Progenitor cell of endocrine pancreas (in vitro differentiated cells): ENCODE data around the gene KYAT1. TPM values are rescaled to one million over a fixed set of nuclear protein-coding genes. Genes with fewer than 3 reads are reported as not detected.

ENCODE experiments used
- DNase-seq: peaks from one replicate; pipeline ENCODE4 v3.0.0; 2021; ENCODE audit warnings: low spot score; ENCODE audit not compliant: unreplicated experiment
- H3K27ac Mint-ChIP-seq: 2 replicates; pipeline ENCODE4 v1.8.0; 2021; ENCODE audit warnings: mild to moderate bottlenecking, moderate library complexity, mixed read lengths
- H3K27me3 Mint-ChIP-seq: 2 replicates; pipeline ENCODE4 v1.8.0; 2021; ENCODE audit warnings: mixed read lengths
- H3K36me3 Mint-ChIP-seq: 2 replicates; pipeline ENCODE4 v1.8.0; 2022; ENCODE audit warnings: mixed read lengths; ENCODE audit not compliant: insufficient read depth
- H3K4me1 Mint-ChIP-seq: 2 replicates; pipeline ENCODE4 v1.8.0; 2021; ENCODE audit warnings: low read depth, mixed read lengths
- H3K4me3 Mint-ChIP-seq: 2 replicates; pipeline ENCODE4 v1.8.0; 2021; ENCODE audit warnings: low read depth, mild to moderate bottlenecking, moderate library complexity, mixed read lengths
- H3K9me3 Mint-ChIP-seq: 2 replicates; pipeline ENCODE4 v1.8.0; 2021; ENCODE audit warnings: low read depth, mixed read lengths
- CTCF ChIP-seq: fragments of 200-600 bp; sonication (generic); IDR thresholded peaks from one replicate; pipeline ENCODE4 v1.5.0; 2021; ENCODE audit warnings: antibody characterized with exemption, mild to moderate bottlenecking; ENCODE audit not compliant: unreplicated experiment
- total RNA-seq: library from RNA; stranded (reverse); gene quantifications from 2 replicates; pipeline ENCODE4 v1.2.1, GENCODE V29; 2021

Gene KYAT1
- total RNA-seq, 1 donor from 2014 or later: 11.7 TPM

- Mint-ChIP-seq H3K27me3 (no peaks in the 10 kb centered on the region), H3K4me1 (peaks cover 6% of the 10 kb centered on the region), H3K27ac (peak overlapping the region; percentile 96), H3K9me3 (no peaks in the 10 kb centered on the region), H3K4me3 (peak overlapping the region; percentile 83), H3K36me3 (peaks cover 2% of the 10 kb centered on the region)
- TF ChIP-seq CTCF: no peak
- peak; percentile 50 for DNase-seq
These were observed 40.4 kb upstream of the KYAT1 start for GRCh38 chr9:128921881-128922763.

- Mint-ChIP-seq H3K36me3 (peaks cover 6% of the 10 kb centered on the region), H3K4me1 (peaks cover 6% of the 10 kb centered on the region), H3K4me3 (peak within 1 kb of the TSS; percentile 83), H3K27me3 (no peaks in the 10 kb centered on the region), H3K27ac (peak within 1 kb of the TSS; percentile 96), H3K9me3 (no peaks in the 10 kb centered on the region)
- TF ChIP-seq CTCF: no peak
- no peak for DNase-seq
These were observed 38.8 kb upstream of the KYAT1 start, which contains the start of gene PHYHD1 for GRCh38 chr9:128920381-128921058. Gene PHYHD1 (plus strand): TSS chr9:128920982. CDS start chr9:128922324, 1,342 bp downstream.

GRCh38 chr9:128919402-128920089, 37.8 kb upstream of the KYAT1 start:
- no peak overlapping the region for H3K4me3 Mint-ChIP-seq
- no peaks in the 10 kb centered on the region for H3K9me3 Mint-ChIP-seq
- H3K4me1 Mint-ChIP-seq: peaks cover 6% of the 10 kb centered on the region
- DNase-seq: no peak
- peaks cover 7% of the 10 kb centered on the region for H3K36me3 Mint-ChIP-seq
- no peaks in the 10 kb centered on the region for H3K27me3 Mint-ChIP-seq
- H3K27ac Mint-ChIP-seq: no peak overlapping the region
- no peak for TF ChIP-seq CTCF

GRCh38 chr9:128918921-128919320, 37.2 kb upstream of the KYAT1 start:
- TF ChIP-seq CTCF: no peak
- Mint-ChIP-seq H3K9me3 (no peaks in the 10 kb centered on the region), H3K27ac (no peak overlapping the region), H3K27me3 (no peaks in the 10 kb centered on the region), H3K4me3 (no peak overlapping the region), H3K36me3 (peaks cover 7% of the 10 kb centered on the region), H3K4me1 (peaks cover 6% of the 10 kb centered on the region)
- no peak for DNase-seq
